OCI-LY1 (cell line): ENCODE measurements around the gene TXNRD1.

Experiments used
- H2AFZ ChIP-seq: fragments of 200-600 bp; sonication (generic), shearing (Covaris generic); 2 replicates; pipeline ENCODE4 v1.6.0; 2014; ENCODE audit warnings: antibody characterized with exemption, mild to moderate bottlenecking, low read length
- H3F3A ChIP-seq: fragments of 200-600 bp; sonication (generic), shearing (Covaris generic); 2 replicates; pipeline ENCODE4 v1.6.0; 2014; ENCODE audit warnings: mild to moderate bottlenecking, antibody characterized with exemption, low read length, moderate library complexity; ENCODE audit not compliant: insufficient read depth
- H3K27ac ChIP-seq: fragments of 200-600 bp; sonication (generic); 2 replicates; pipeline ENCODE4 v1.5.1; 2014; ENCODE audit warnings: low read length, mixed run types, mild to moderate bottlenecking, low read depth; ENCODE audit not compliant: poor library complexity, severe bottlenecking
- H3K27me3 ChIP-seq: fragments of 200-600 bp; sonication (generic); 2 replicates; pipeline ENCODE4 v1.6.0; 2014; ENCODE audit warnings: antibody characterized with exemption, mild to moderate bottlenecking, low read length, moderate library complexity; ENCODE audit not compliant: insufficient read depth
- H3K36me3 ChIP-seq: fragments of 200-600 bp; sonication (generic); 2 replicates; pipeline ENCODE4 v1.6.1; 2014; ENCODE audit warnings: mild to moderate bottlenecking, antibody characterized with exemption, low read length, moderate library complexity, mixed read lengths; ENCODE audit not compliant: insufficient read depth
- H3K4me1 ChIP-seq: fragments of 200-600 bp; sonication (generic); 2 replicates; pipeline ENCODE4 v1.5.1; 2014; ENCODE audit warnings: mild to moderate bottlenecking, low read length, moderate library complexity; ENCODE audit not compliant: insufficient read depth, severe bottlenecking
- H3K4me2 ChIP-seq: fragments of 200-600 bp; sonication (generic), shearing (Covaris generic); 2 replicates; pipeline ENCODE4 v1.6.1; 2014; ENCODE audit warnings: low read length
- H3K4me3 ChIP-seq: fragments of 200-600 bp; sonication (generic); 2 replicates; pipeline ENCODE4 v1.5.1; 2014; ENCODE audit warnings: low read length, low read depth, mild to moderate bottlenecking, mixed read lengths; ENCODE audit not compliant: poor library complexity, severe bottlenecking
- H3K79me2 ChIP-seq: fragments of 200-600 bp; shearing (Covaris generic); 2 replicates; pipeline ENCODE4 v1.6.1; 2016; ENCODE audit warnings: mixed run types, low read length, mixed read lengths; ENCODE audit not compliant: insufficient read depth
- H3K9ac ChIP-seq: fragments of 200-600 bp; sonication (generic), shearing (Covaris generic); 2 replicates; pipeline ENCODE4 v1.6.1; 2014; ENCODE audit warnings: mild to moderate bottlenecking, low read length, mixed read lengths
- H3K9me2 ChIP-seq: fragments of 200-600 bp; sonication (generic), shearing (Covaris generic); 2 replicates; pipeline ENCODE4 v1.6.1; 2014; ENCODE audit warnings: low read depth, mild to moderate bottlenecking, low read length, mixed read lengths
- H3K9me3 ChIP-seq: fragments of 200-600 bp; shearing (Covaris generic); 2 replicates; pipeline ENCODE4 v1.6.1; 2014; ENCODE audit warnings: low read length, mixed read lengths
- H4K20me1 ChIP-seq: fragments of 200-600 bp; sonication (generic), shearing (Covaris generic); 2 replicates; pipeline ENCODE4 v1.6.0; 2016; ENCODE audit warnings: mild to moderate bottlenecking, low read length; ENCODE audit not compliant: insufficient read depth
- CTCF ChIP-seq: fragments of 200-600 bp; sonication (generic), shearing (Covaris generic); IDR thresholded peaks from 2 replicates; pipeline ENCODE4 v1.5.1; 2017; ENCODE audit warnings: mild to moderate bottlenecking, antibody characterized with exemption, low read length, moderate library complexity, mixed read lengths
- EZH2 ChIP-seq: fragments of 200-600 bp; sonication (generic), shearing (Covaris generic); IDR thresholded peaks from 2 replicates; pipeline ENCODE4 v1.8.0; 2017; ENCODE audit warnings: borderline replicate concordance, mixed run types, mild to moderate bottlenecking, antibody characterized with exemption, low read length, moderate library complexity, mixed read lengths

Gene TXNRD1

GRCh38 chr12:104333692-104334255 lies 118.2 kb downstream of the TXNRD1 start:
- Histone ChIP-seq H3K27ac (no peak overlapping the region), H2AFZ (no peak overlapping the region), H3K4me2 (no peak overlapping the region), H3K79me2 (no peaks in the 10 kb centered on the region), H3K9me3 (no peaks in the 10 kb centered on the region), H3K4me3 (no peak overlapping the region), H3K27me3 (no peaks in the 10 kb centered on the region), H3F3A (no peaks in the 10 kb centered on the region), H3K4me1 (no peaks in the 10 kb centered on the region), H3K36me3 (peaks cover 51% of the 10 kb centered on the region), H3K9me2 (no peaks in the 10 kb centered on the region), H3K9ac (no peak overlapping the region), H4K20me1 (no peaks in the 10 kb centered on the region)
- TF ChIP-seq EZH2 (no peak), CTCF (no peak)

- peaks cover 52% of the 10 kb centered on the region for H3K36me3 ChIP-seq
- no peaks in the 10 kb centered on the region for H3K79me2 ChIP-seq
- no peaks in the 10 kb centered on the region for H3F3A ChIP-seq
- no peaks in the 10 kb centered on the region for H3K4me1 ChIP-seq
- no peak overlapping the region for H3K4me3 ChIP-seq
- H3K9me3 ChIP-seq = no peaks in the 10 kb centered on the region
- no peaks in the 10 kb centered on the region for H3K9me2 ChIP-seq
- H3K27ac ChIP-seq = no peak overlapping the region
- TF ChIP-seq CTCF (no peak), EZH2 (no peak)
- H4K20me1 ChIP-seq = no peaks in the 10 kb centered on the region
- no peak overlapping the region for H3K9ac ChIP-seq
- no peak overlapping the region for H3K4me2 ChIP-seq
- no peak overlapping the region for H2AFZ ChIP-seq
- no peaks in the 10 kb centered on the region for H3K27me3 ChIP-seq
Observed at GRCh38 chr12:104334581-104334980, 119.0 kb downstream of the TXNRD1 start.

- H3K27me3 ChIP-seq = no peaks in the 10 kb centered on the region
- no peak overlapping the region for H3K27ac ChIP-seq
- H3K4me2 ChIP-seq = no peak overlapping the region
- TF ChIP-seq CTCF (no peak), EZH2 (no peak)
- no peaks in the 10 kb centered on the region for H3K9me3 ChIP-seq
- H3K79me2 ChIP-seq = no peaks in the 10 kb centered on the region
- H2AFZ ChIP-seq = no peak overlapping the region
- no peaks in the 10 kb centered on the region for H3K9me2 ChIP-seq
- no peak overlapping the region for H3K4me3 ChIP-seq
- H3K9ac ChIP-seq = no peak overlapping the region
- H4K20me1 ChIP-seq = no peaks in the 10 kb centered on the region
- H3K36me3 ChIP-seq = peaks cover 67% of the 10 kb centered on the region
- H3K4me1 ChIP-seq = no peaks in the 10 kb centered on the region
- H3F3A ChIP-seq = no peaks in the 10 kb centered on the region
Observed at GRCh38 chr12:104336115-104336514, 120.5 kb downstream of the TXNRD1 start.
